HepG2 (cell line): Measurements from ENCODE around the gene SSNA1. TPM values are rescaled to one million over a fixed set of nuclear protein-coding genes. Genes with fewer than 3 reads are reported as not detected.
A peak's percentile ranks its signal among the peaks of the same experiment; 100 is the strongest.

Source experiments
- ARHGAP35 ChIP-seq: sonication (generic); formaldehyde crosslinking; IDR thresholded peaks from 2 replicates; pipeline ENCODE4 v1.9.0; 2022; ENCODE audit warnings: mild to moderate bottlenecking, inconsistent platforms, moderate library complexity, missing genetic modification reagents, borderline replicate concordance
- ARNT2 ChIP-seq: sonication (generic); formaldehyde crosslinking; IDR thresholded peaks from 2 replicates; pipeline ENCODE4 v1.8.0; 2022; ENCODE audit warnings: mild to moderate bottlenecking, low read depth, missing genetic modification reagents, moderate library complexity
- ESRRA ChIP-seq: sonication (generic); formaldehyde crosslinking; IDR thresholded peaks from 2 replicates; pipeline ENCODE4 v1.5.1; 2020; ENCODE audit warnings: mild to moderate bottlenecking, low read depth, missing genetic modification reagents
- HDAC6 ChIP-seq: fragments of 200-600 bp; sonication (generic); IDR thresholded peaks from 2 replicates; pipeline ENCODE4 v1.7.0; 2017; ENCODE audit warnings: mild to moderate bottlenecking, antibody characterized with exemption, low read length, low read depth
- SAFB2 ChIP-seq: sonication (generic); formaldehyde crosslinking; IDR thresholded peaks from 2 replicates; pipeline ENCODE4 v1.5.1; 2020; ENCODE audit warnings: missing genetic modification reagents, low read depth, mild to moderate bottlenecking, borderline replicate concordance
- SATB2 ChIP-seq: sonication (generic); formaldehyde crosslinking; IDR thresholded peaks from 2 replicates; pipeline ENCODE4 v1.5.0; 2020; ENCODE audit warnings: missing genetic modification reagents
- TCF7 ChIP-seq: sonication (generic); IDR thresholded peaks from 2 replicates; pipeline ENCODE4 v1.6.1; 2016; ENCODE audit warnings: antibody characterized with exemption, low read depth
- TRIM24 ChIP-seq: sonication (generic); formaldehyde crosslinking; IDR thresholded peaks from 2 replicates; pipeline ENCODE4 v1.8.0; 2022; ENCODE audit warnings: mild to moderate bottlenecking, missing genetic modification reagents
- ZC3H4 ChIP-seq: sonication (generic); formaldehyde crosslinking; IDR thresholded peaks from 2 replicates; pipeline ENCODE4 v1.4.0; 2020; ENCODE audit warnings: missing genetic modification reagents, borderline replicate concordance
- ZNF136 ChIP-seq: sonication (generic); formaldehyde crosslinking; IDR thresholded peaks from 2 replicates; pipeline ENCODE4 v1.8.1; 2022; ENCODE audit warnings: low read depth, mild to moderate bottlenecking, moderate library complexity, missing genetic modification reagents
- ZNF235 ChIP-seq: sonication (generic); formaldehyde crosslinking; IDR thresholded peaks from 2 replicates; pipeline ENCODE4 v1.8.1; 2023; ENCODE audit warnings: mild to moderate bottlenecking, missing genetic modification reagents, borderline replicate concordance
- ZNF724P ChIP-seq: sonication (generic); formaldehyde crosslinking; IDR thresholded peaks from 2 replicates; pipeline ENCODE4 v1.8.0; 2022; ENCODE audit warnings: missing genetic modification reagents, borderline replicate concordance
- polyA plus RNA-seq, 8 experiments: library from polyadenylated mRNA; depleted of rRNA in 3 of 8; stranded (reverse) in 7 of 8; unstranded in 1 of 8; fragments of >200 nt; fragmentation: Illumina TruSeq in 4 of 8; extraction: Trizol in 4 of 8; gene quantifications; 2 replicates each; pipeline versions ENCODE4 v1.2.1 to v1.2.3, GENCODE V29; 2011 to 2016; ENCODE audit warnings: low read depth in 4 of 8, missing spikeins in 1 of 8, mixed read lengths in 1 of 8; ENCODE audit not compliant: insufficient read depth in 1 of 8
- total RNA-seq, 5 experiments: library from RNA; depleted of rRNA; stranded (reverse); fragments of >200 nt; fragmentation: Illumina TruSeq; extraction: Trizol; gene quantifications; 2 replicates each; pipeline ENCODE4 v1.2.3, GENCODE V29; 2016; ENCODE audit warnings: low read depth in 1 of 5
- TF ChIP-seq, protein P1 (sequence below): sonication (generic); formaldehyde crosslinking; IDR thresholded peaks from 2 replicates; pipeline ENCODE4 v1.5.1; 2020; ENCODE audit warnings: missing genetic modification reagents, mild to moderate bottlenecking, borderline replicate concordance
- TF ChIP-seq, protein P2 (sequence below), 2 experiments: fragments of 450-650 bp in 1 of 2; sonication (generic) in 1 of 2; formaldehyde crosslinking; IDR thresholded peaks; 2 replicates each; pipeline versions ENCODE4 v1.5.0 to v1.8.0; 2020 to 2022; ENCODE audit warnings: mild to moderate bottlenecking in 1 of 2, missing genetic modification reagents in 1 of 2
- TF ChIP-seq, protein P3 (sequence below): sonication (generic); formaldehyde crosslinking; IDR thresholded peaks from 2 replicates; pipeline ENCODE4 v1.5.0; 2020; ENCODE audit warnings: missing genetic modification reagents
- TF ChIP-seq, protein P4 (sequence below): sonication (generic); formaldehyde crosslinking; IDR thresholded peaks from 2 replicates; pipeline ENCODE4 v1.9.0; 2022; ENCODE audit warnings: low read depth, missing genetic modification reagents
- TF ChIP-seq, protein P5 (sequence below): sonication (generic); formaldehyde crosslinking; IDR thresholded peaks from 2 replicates; pipeline ENCODE4; 2020; ENCODE audit warnings: missing genetic modification reagents, mild to moderate bottlenecking, borderline replicate concordance

SSNA1 gene
- total and polyA plus RNA-seq, 2 of the 13 experiments (the other 11 are each of a cell fraction or from before 2014, with no cell fraction given): 35.9 to 49.4 TPM

DNA sequence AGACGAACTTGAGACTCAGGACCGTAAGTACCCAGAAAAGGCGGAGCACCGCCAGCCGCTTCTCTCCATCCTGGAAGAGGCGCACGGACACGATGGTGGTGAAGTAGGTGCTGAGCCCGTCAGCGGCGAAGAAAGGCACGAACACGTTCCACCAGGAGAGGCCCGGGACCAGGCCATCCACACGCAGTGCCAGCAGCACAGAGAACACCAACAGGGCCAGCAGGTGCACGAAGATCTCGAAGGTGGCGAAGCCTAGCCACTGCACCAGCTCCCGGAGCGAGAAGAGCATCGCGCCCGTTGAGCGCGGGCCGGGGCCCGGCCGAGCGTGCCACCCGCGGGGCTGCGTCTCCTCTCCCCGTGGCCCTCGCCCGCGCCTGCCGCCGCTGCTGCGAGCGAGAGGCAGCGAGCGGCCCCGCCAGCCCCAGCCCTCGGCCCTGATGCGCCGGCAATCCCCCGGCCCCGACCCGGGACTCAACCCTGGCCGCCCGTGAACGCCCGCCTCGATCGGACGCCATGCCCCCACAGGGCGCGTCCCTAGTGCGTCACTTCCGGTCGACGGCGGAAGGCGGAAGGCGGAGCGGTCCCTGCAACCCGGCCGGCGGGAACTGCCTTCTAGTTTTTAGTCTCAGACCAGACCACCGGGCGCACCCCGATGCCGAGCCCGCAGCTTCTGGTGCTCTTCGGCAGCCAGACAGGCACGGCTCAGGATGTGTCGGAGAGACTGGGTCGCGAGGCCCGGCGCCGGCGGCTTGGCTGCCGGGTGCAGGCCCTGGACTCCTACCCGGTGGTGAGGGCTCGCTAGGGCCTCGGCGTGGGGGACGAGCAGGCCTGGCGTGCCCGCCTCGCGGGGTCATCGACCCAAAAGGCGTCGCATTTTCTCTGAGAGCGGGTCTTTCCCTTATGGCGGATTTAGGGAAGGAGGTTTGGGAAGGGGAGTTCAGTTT, 16.9 kb downstream of the SSNA1 start, which contains the start of the genes NDOR1 and TMEM203 (continued):
- TF ChIP-seq, protein P1, sequence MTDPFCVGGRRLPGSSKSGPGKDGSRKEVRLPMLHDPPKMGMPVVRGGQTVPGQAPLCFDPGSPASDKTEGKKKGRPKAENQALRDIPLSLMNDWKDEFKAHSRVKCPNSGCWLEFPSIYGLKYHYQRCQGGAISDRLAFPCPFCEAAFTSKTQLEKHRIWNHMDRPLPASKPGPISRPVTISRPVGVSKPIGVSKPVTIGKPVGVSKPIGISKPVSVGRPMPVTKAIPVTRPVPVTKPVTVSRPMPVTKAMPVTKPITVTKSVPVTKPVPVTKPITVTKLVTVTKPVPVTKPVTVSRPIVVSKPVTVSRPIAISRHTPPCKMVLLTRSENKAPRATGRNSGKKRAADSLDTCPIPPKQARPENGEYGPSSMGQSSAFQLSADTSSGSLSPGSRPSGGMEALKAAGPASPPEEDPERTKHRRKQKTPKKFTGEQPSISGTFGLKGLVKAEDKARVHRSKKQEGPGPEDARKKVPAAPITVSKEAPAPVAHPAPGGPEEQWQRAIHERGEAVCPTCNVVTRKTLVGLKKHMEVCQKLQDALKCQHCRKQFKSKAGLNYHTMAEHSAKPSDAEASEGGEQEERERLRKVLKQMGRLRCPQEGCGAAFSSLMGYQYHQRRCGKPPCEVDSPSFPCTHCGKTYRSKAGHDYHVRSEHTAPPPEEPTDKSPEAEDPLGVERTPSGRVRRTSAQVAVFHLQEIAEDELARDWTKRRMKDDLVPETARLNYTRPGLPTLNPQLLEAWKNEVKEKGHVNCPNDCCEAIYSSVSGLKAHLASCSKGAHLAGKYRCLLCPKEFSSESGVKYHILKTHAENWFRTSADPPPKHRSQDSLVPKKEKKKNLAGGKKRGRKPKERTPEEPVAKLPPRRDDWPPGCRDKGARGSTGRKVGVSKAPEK: no peak
- TF ChIP-seq TRIM24 (no peak), ESRRA (CRISPR knock-in tag) (peak; percentile 62), ARHGAP35 (no peak), ZC3H4 (CRISPR knock-in tag) (no peak), ZNF724P (CRISPR knock-in tag) (peak; percentile 59; the same call in 1 of the 2 replicates), SATB2 (CRISPR knock-in tag) (0 out of 2 replicates have a peak, but pooled peaks have one; percentile 29), SAFB2 (no peak; the same call in 1 of the 2 replicates), ZNF136 (no peak), HDAC6 (no peak), ZNF235 (peak; percentile 70; the same call in 1 of the 2 replicates), ARNT2 (CRISPR knock-in tag) (peak; percentile 90), TCF7 (no peak)
- TF ChIP-seq, protein P2, sequence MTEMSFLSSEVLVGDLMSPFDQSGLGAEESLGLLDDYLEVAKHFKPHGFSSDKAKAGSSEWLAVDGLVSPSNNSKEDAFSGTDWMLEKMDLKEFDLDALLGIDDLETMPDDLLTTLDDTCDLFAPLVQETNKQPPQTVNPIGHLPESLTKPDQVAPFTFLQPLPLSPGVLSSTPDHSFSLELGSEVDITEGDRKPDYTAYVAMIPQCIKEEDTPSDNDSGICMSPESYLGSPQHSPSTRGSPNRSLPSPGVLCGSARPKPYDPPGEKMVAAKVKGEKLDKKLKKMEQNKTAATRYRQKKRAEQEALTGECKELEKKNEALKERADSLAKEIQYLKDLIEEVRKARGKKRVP (CRISPR knock-in tag; IDR thresholded peaks at IDR 0.05): peak in 1 of 2 experiments; percentile 31; a peak in 1 of 4 replicates
- TF ChIP-seq, protein P3, sequence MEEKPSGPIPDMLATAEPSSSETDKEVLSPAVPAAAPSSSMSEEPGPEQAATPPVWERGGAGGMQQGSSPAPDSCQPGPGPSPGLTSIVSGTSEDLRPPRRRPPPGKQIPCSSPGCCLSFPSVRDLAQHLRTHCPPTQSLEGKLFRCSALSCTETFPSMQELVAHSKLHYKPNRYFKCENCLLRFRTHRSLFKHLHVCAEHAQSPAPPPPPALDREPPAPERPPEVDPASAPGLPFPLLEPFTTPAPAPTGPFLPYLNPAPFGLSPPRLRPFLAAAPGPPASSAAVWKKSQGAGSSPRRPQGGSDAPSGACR (CRISPR knock-in tag): peak; percentile 16; the same call in 1 of the 2 replicates
- TF ChIP-seq, protein P4, sequence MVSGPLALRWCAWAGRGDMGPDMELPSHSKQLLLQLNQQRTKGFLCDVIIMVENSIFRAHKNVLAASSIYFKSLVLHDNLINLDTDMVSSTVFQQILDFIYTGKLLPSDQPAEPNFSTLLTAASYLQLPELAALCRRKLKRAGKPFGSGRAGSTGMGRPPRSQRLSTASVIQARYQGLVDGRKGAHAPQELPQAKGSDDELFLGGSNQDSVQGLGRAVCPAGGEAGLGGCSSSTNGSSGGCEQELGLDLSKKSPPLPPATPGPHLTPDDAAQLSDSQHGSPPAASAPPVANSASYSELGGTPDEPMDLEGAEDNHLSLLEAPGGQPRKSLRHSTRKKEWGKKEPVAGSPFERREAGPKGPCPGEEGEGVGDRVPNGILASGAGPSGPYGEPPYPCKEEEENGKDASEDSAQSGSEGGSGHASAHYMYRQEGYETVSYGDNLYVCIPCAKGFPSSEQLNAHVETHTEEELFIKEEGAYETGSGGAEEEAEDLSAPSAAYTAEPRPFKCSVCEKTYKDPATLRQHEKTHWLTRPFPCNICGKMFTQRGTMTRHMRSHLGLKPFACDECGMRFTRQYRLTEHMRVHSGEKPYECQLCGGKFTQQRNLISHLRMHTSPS: 0 out of 2 replicates have a peak, but pooled peaks have one; percentile 55
- TF ChIP-seq, protein P5, sequence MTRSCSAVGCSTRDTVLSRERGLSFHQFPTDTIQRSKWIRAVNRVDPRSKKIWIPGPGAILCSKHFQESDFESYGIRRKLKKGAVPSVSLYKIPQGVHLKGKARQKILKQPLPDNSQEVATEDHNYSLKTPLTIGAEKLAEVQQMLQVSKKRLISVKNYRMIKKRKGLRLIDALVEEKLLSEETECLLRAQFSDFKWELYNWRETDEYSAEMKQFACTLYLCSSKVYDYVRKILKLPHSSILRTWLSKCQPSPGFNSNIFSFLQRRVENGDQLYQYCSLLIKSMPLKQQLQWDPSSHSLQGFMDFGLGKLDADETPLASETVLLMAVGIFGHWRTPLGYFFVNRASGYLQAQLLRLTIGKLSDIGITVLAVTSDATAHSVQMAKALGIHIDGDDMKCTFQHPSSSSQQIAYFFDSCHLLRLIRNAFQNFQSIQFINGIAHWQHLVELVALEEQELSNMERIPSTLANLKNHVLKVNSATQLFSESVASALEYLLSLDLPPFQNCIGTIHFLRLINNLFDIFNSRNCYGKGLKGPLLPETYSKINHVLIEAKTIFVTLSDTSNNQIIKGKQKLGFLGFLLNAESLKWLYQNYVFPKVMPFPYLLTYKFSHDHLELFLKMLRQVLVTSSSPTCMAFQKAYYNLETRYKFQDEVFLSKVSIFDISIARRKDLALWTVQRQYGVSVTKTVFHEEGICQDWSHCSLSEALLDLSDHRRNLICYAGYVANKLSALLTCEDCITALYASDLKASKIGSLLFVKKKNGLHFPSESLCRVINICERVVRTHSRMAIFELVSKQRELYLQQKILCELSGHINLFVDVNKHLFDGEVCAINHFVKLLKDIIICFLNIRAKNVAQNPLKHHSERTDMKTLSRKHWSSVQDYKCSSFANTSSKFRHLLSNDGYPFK (CRISPR knock-in tag): peak; percentile 81; the same call in 1 of the 2 replicates
